Measurements from ENCODE around the gene MYOZ1. TPM values are rescaled to one million over a fixed set of nuclear protein-coding genes. Genes with fewer than 3 reads are reported as not detected.
"Not testable (repeated sequence)": the region's sequence is repeated elsewhere in the genome, so short reads cannot be mapped to it uniquely, and the experiment has no call there.

The MYOZ1 gene
- polyA plus RNA-seq, 3 donors: 4.8 to 5.4 (median 5.0) TPM

- DNase-seq (ENCODE audit: extremely low read depth in 1 of 11, low read depth in 9 of 11, low spot score in 4 of 11): no peak
These were observed 18.2 kb downstream of the MYOZ1 start for GRCh38 chr10:73623056-73623455.

GRCh38 chr10:73620974-73621373, 20.3 kb downstream of the MYOZ1 start:
- not testable (repeated sequence) for DNase-seq (ENCODE audit: extremely low read depth in 1 of 11, low read depth in 9 of 11, low spot score in 4 of 11)

- DNase-seq (ENCODE audit: extremely low read depth in 1 of 11, low read depth in 9 of 11, low spot score in 4 of 11): not testable (repeated sequence)
These were observed 24.1 kb downstream of the MYOZ1 start for GRCh38 chr10:73617143-73617542.

- DNase-seq (ENCODE audit: extremely low read depth in 1 of 11, low read depth in 9 of 11, low spot score in 4 of 11): no peak
These were observed 26.6 kb downstream of the MYOZ1 start for GRCh38 chr10:73614720-73615119.

- no peak for DNase-seq (ENCODE audit: extremely low read depth in 1 of 11, low read depth in 9 of 11, low spot score in 4 of 11)
These were observed 32.2 kb downstream of the MYOZ1 start for GRCh38 chr10:73609116-73609515.

GRCh38 chr10:73601486-73601921, 39.8 kb downstream of the MYOZ1 start:
- peak in 2 of 11 donors; percentile 35 to 52 for DNase-seq (ENCODE audit: extremely low read depth in 1 of 11, low read depth in 9 of 11, low spot score in 4 of 11)

- no peak for DNase-seq (ENCODE audit: extremely low read depth in 1 of 11, low read depth in 9 of 11, low spot score in 4 of 11)
These were observed 43.9 kb downstream of the MYOZ1 start for GRCh38 chr10:73597346-73597745.

- DNase-seq (ENCODE audit: extremely low read depth in 1 of 11, low read depth in 9 of 11, low spot score in 4 of 11): no peak
These were observed 47.5 kb downstream of the MYOZ1 start for GRCh38 chr10:73593812-73594211.

GRCh38 chr10:73593110-73593509, 48.2 kb downstream of the MYOZ1 start:
- no peak for DNase-seq (ENCODE audit: extremely low read depth in 1 of 11, low read depth in 9 of 11, low spot score in 4 of 11)

GRCh38 chr10:73591935-73592699, 49.2 kb downstream of the MYOZ1 start:
- DNase-seq (ENCODE audit: extremely low read depth in 1 of 11, low read depth in 9 of 11, low spot score in 4 of 11): peak in 6 of 11 donors; percentile 70 to 86 (median 78)

GRCh38 chr10:73590881-73591799, 50.1 kb downstream of the MYOZ1 start, which contains the start of gene USP54:
USP54 (minus strand) TSS chr10:73591342; CDS start chr10:73575658, 15,684 bp downstream.
- peak in 4 of 11 donors; percentile 28 to 50 (median 41) for DNase-seq (ENCODE audit: extremely low read depth in 1 of 11, low read depth in 9 of 11, low spot score in 4 of 11)

- no peak for DNase-seq (ENCODE audit: extremely low read depth in 1 of 11, low read depth in 9 of 11, low spot score in 4 of 11)
These were observed 51.6 kb downstream of the MYOZ1 start for GRCh38 chr10:73589563-73590126.

- DNase-seq (ENCODE audit: extremely low read depth in 1 of 11, low read depth in 9 of 11, low spot score in 4 of 11): no peak
These were observed 52.6 kb downstream of the MYOZ1 start for GRCh38 chr10:73588656-73589055.

- DNase-seq (ENCODE audit: extremely low read depth in 1 of 11, low read depth in 9 of 11, low spot score in 4 of 11): peak in 6 of 11 donors; percentile 38 to 78 (median 50)
These were observed 54.7 kb downstream of the MYOZ1 start for GRCh38 chr10:73586583-73586984.

GRCh38 chr10:73585327-73585726, 55.9 kb downstream of the MYOZ1 start:
- no peak for DNase-seq (ENCODE audit: extremely low read depth in 1 of 11, low read depth in 9 of 11, low spot score in 4 of 11)

GRCh38 chr10:73584737-73585136, 56.5 kb downstream of the MYOZ1 start:
- DNase-seq (ENCODE audit: extremely low read depth in 1 of 11, low read depth in 9 of 11, low spot score in 4 of 11): no peak

- DNase-seq (ENCODE audit: extremely low read depth in 1 of 11, low read depth in 9 of 11, low spot score in 4 of 11): no peak
These were observed 59.4 kb downstream of the MYOZ1 start for GRCh38 chr10:73581918-73582317.
